HuH-7.5 (cell line): ENCODE data around the gene PBRM1.

Experiments
- DNase-seq: peaks from one replicate; pipeline ENCODE4 v3.0.0; 2011; ENCODE audit warnings: low spot score

Gene PBRM1

DNA sequence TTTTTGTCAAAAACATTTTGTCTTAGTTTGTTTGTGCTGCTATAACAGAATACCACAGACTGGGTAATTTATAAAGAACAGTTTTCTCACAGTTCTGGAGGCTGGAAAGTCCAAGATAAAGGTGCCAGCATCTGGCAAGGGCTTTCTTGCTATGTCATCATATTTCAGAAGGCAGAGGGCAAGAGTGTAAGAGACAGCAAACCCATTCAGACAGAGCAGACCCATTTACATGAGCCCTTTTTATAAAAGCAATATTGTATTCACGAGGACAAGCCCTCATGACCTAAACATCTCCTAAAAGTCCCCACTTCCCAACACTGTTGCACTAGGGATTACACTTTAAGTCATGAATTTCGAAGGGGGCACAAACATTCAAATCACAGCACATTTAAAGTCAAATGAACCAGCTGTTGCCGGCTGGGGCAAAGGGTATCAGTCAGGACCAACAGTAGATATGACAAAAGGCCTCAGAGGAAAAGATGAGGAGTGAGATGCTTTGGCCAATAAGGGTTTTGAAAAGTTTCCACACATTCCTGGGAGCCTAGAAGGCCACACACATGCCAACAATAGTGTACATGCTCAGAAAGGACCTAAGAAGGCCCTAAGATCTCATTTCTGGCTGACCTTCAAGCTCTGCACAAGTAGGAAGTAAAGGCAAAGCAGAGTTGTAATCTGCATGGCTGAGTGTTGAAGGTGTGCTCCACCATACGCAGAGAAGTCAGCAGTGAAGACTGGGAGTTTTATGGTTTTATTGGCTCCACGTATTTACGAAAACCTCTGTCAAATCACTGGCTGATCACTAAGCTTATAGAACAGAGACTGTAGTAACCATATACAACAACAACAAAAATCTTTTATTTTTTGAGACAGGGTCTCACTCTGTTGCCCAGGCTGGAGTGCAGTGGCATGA is 111.4 kb downstream of the PBRM1 start:
- no peak for DNase-seq

GRCh38 chr3:52572221-52572620 is 113.5 kb downstream of the PBRM1 start:
- DNase-seq = no peak

DNA sequence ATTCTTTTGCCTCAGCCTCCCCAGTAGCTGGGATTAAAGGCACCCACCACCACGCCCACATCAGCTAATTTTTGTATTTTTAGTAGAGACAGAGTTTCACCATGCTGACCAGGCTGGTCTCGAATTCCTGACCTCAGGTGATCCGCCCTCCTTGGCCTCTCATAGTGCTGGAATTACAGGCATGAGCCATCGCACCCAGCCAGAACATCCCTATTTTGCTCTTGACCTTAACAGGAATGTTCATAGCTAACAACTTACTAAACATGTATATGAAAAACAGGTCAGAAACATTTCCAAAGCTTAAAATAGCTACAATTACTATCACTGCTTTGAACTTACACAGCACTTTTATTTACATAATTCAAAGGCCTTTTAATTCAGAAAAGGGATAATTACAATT is 115.6 kb downstream of the PBRM1 start:
- no peak for DNase-seq

- DNase-seq = no peak
Measured at GRCh38 chr3:52568069-52568468, 117.6 kb downstream of the PBRM1 start.

- no peak for DNase-seq
Measured at GRCh38 chr3:52563984-52564383, 121.7 kb downstream of the PBRM1 start.

GRCh38 chr3:52561028-52561747 is 124.5 kb downstream of the PBRM1 start:
- DNase-seq = no peak

GRCh38 chr3:52558436-52558835 is 127.3 kb downstream of the PBRM1 start:
- no peak for DNase-seq

- no peak for DNase-seq
Measured at GRCh38 chr3:52557011-52557960, 128.4 kb downstream of the PBRM1 start.

- DNase-seq = no peak
Measured at GRCh38 chr3:52555056-52555455, 130.7 kb downstream of the PBRM1 start.

DNA sequence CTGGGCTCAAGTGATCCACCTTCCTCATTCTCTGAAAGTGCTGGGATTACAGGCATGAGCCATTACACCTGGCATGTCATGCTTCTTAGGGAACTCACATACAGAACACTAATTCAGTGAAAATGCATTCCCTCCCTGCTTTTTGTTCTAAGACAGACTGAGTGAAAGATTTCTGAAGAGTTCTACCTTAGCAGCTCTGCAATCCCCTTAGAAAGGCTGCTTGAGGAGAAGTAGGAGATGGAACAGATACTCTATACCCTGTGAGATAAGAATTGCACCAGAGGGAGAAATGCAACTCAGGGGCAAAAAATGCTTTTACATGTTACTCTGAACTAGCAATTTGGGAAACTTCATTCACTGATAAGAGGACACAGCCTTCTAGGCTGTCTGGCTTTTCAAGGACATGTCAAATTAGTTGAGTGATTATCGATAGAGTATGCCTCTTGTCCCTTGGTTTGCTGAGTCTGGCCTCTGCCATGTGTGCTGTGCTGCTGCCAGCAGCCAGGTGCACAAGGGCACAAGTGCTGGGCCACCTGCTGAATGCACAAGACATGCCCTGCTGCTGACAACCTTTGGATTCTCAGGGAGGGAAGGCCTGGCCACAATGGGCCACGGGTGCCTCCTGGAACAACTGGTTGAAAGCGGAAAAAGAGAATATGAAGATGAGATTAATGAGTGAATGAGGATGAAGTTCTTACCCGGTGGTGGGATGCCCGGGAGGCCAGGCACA is 131.5 kb downstream of the PBRM1 start:
- DNase-seq = no peak

DNA sequence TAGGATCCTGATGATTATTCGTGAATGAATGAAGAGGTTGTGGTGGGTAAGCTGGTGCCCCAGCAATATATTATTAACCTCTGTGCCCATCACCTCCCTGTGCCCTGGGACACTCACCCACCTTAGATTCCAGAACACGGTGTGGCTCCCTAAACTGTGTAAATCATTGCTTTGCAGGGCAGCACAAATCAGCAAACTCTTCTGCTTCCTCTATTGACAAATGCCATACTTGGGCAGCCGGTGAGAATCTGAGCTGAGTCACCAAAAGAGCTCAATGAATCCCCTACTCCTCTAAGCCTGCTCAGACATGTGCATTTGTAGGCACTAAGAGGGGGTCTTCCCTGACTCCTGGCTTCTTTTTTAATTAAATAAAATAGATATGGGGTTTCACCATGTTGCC is 133.6 kb downstream of the PBRM1 start:
- DNase-seq = no peak

- no peak for DNase-seq
Measured at GRCh38 chr3:52551118-52551517, 134.6 kb downstream of the PBRM1 start.

DNA sequence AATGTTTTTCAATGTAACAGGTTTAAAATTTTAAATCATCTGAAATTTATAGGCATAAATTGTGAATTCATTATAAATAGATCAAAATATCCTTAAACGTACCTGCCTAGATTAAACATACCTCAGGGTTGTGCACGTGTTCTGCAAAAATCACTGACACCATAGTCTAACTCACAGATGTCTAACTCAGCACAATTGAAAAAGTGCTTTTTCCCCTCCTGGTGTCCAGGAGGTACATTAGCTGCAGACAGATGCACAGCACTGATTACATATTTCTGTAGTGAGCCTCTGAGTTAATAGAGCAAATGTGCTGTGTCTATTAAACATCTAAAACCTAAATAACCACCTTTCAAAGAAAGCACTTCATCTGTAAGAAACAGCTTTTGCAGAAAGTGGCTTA is 138.6 kb downstream of the PBRM1 start:
- no peak for DNase-seq

GRCh38 chr3:52546111-52546901 is 139.4 kb downstream of the PBRM1 start:
- DNase-seq = no peak

DNA sequence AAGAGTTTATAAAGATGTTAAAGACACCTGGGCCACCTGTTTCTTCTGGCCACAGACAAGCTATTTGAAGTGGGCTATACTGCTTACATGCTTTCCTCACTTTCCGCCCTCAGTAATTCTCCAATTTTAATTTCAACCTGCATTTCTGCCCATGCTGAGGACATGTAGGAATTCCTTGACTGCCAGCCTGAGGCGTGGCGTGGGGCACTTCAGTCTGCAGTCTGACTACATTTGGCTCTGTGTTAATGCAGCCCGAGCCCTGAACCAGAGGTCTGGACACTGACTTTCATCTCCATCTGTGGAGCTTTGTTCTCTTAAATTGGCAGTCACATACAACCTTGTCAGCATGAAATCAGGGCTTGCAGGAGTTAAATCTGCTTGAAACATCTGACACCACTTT is 140.8 kb downstream of the PBRM1 start:
- no peak for DNase-seq

DNA sequence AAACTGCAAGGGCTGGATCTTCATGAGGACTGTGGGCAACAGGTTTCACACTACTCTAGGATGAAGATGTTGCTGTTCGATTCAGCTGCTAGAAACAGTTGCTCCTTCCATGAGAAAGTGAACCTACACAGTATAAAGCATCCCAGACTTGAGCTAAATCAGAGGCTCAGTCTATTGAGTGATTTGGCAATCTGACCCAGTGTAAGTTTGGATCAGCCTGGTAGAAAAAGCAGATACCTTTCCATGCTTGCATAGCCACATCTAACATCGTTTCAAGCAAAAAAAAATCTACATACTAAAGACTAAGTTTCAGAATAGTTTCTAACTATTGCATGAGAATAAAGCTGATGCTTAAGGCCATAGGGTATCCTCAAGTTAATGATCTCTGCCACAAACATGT is 144.7 kb downstream of the PBRM1 start:
- DNase-seq = no peak

DNA sequence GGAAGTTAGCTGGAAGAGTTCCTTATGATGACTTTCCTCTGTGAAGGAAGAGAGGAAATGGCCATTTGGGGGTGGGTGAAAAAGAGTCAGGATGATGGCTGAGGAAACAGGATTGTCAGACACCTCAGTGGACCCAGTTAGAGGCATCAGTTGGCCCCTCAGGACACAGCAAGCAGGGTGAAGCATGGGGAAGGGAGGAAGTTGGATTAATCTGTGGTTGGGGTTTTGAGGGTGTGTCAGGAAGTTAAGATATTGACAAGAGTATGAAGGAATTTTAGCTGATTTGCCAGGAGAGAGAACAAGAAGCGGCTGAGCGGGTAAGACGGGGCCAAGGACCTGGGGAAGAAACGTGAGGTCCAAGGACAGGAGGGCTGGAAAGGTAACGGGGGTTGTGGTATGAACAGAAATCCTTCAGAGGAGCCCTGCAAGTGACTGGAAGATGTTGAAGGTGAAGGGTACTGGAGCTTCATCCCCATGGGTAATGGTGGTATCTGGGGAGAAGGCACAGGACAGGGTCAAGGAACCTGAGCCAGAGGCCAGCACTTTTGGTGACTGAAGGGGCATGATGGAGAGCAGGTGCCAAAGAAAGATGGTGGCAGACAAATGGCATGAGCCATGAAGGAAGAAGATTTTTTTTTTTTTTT is 146.6 kb downstream of the PBRM1 start:
- no peak for DNase-seq

GRCh38 chr3:52537726-52538421 is 147.8 kb downstream of the PBRM1 start:
- no peak for DNase-seq

- DNase-seq = no peak
Measured at GRCh38 chr3:52537165-52537620, 148.5 kb downstream of the PBRM1 start.
